Measurements from ENCODE around the gene PIP5K1B. TPM values are rescaled to one million over a fixed set of nuclear protein-coding genes. Genes with fewer than 3 reads are reported as not detected.

The PIP5K1B gene
- total and polyA plus RNA-seq, 4 donors = 0.09 to 30.9 (median 0.29) TPM

- no peak for DNase-seq (ENCODE audit: low spot score)
- Histone ChIP-seq H3K27ac (ENCODE audit: low read depth in 1 of 2, low read length in 2 of 2) (no peak overlapping the region), H3K4me1 (ENCODE audit: control insufficient read depth in 4 of 4, insufficient read depth in 4 of 4, low read length in 3 of 4) (no peaks in the 10 kb centered on the region), H3K4me3 (ENCODE audit: low read depth in 1 of 3, low read length in 3 of 3) (no peak overlapping the region), H3K27me3 (ENCODE audit: control insufficient read depth in 4 of 4, insufficient read depth in 4 of 4, low read length in 3 of 4) (no peaks in the 10 kb centered on the region), H3K9me3 (ENCODE audit: control insufficient read depth in 4 of 4, low read length in 3 of 4) (no peaks in the 10 kb centered on the region), H3K36me3 (ENCODE audit: control insufficient read depth in 4 of 4, insufficient read depth in 3 of 4, low read depth in 1 of 4, low read length in 3 of 4) (no peaks in the 10 kb centered on the region), H3K9ac (ENCODE audit: low read depth in 1 of 2, low read length in 2 of 2) (no peak overlapping the region)
- TF ChIP-seq TAF1 (conservative IDR thresholded peaks at IDR 0.05) = no peak
- TF ChIP-seq FOXA1 (IDR thresholded peaks at IDR 0.05) = no peak
- TF ChIP-seq YY1 (IDR thresholded peaks at IDR 0.05) = no peak
- no peak for TF ChIP-seq FOXA2 (IDR thresholded peaks at IDR 0.05)
- TF ChIP-seq HNF4G (IDR thresholded peaks at IDR 0.05) = no peak
- TF ChIP-seq EGR1 (IDR thresholded peaks at IDR 0.05; ENCODE audit: low read depth in 2 of 2) = no peak
- TF ChIP-seq CTCF (IDR thresholded peaks at IDR 0.05; ENCODE audit: low read depth, low read length, missing input control) = no peak
- no peak for TF ChIP-seq RAD21 (IDR thresholded peaks at IDR 0.05)
- no peak for TF ChIP-seq RXRA (IDR thresholded peaks at IDR 0.05)
- TF ChIP-seq, protein P1, sequence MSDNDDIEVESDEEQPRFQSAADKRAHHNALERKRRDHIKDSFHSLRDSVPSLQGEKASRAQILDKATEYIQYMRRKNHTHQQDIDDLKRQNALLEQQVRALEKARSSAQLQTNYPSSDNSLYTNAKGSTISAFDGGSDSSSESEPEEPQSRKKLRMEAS (IDR thresholded peaks at IDR 0.05) = no peak
- 68% methylated on average over 4 of the region's 4 CpGs for WGBS
Observed at GRCh38 chr9:68740561-68740960, 35.5 kb downstream of the PIP5K1B start.

DNA sequence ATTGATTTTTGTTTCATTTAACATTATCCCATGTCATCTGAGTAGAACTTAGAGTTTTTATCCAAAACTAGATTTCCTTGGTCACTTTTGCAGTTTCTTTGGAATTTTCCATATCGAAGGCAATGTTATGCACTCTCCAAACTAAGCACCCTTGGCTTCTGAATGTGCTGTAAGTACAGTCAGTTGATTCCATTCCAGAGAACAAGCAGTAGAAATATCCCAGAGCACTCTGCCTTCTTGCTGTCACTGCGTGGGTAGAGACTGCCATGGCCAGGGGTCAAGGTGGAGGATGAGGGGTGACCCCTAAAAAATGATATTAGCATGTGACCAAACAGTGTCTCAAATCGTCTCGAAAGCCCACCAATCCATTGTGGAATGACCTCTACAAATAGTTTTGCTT is 36.2 kb downstream of the PIP5K1B start:
- WGBS = 65% methylated on average over 4 of the region's 4 CpGs
- H3K9ac ChIP-seq (ENCODE audit: low read depth in 1 of 2, low read length in 2 of 2) = no peak overlapping the region
- no peak overlapping the region for H3K27ac ChIP-seq (ENCODE audit: low read depth in 1 of 2, low read length in 2 of 2)
- H3K4me1 ChIP-seq (ENCODE audit: control insufficient read depth in 4 of 4, insufficient read depth in 4 of 4, low read length in 3 of 4) = no peaks in the 10 kb centered on the region
- no peaks in the 10 kb centered on the region for H3K9me3 ChIP-seq (ENCODE audit: control insufficient read depth in 4 of 4, low read length in 3 of 4)
- no peak for DNase-seq (ENCODE audit: low spot score)
- no peaks in the 10 kb centered on the region for H3K36me3 ChIP-seq (ENCODE audit: control insufficient read depth in 4 of 4, insufficient read depth in 3 of 4, low read depth in 1 of 4, low read length in 3 of 4)
- H3K27me3 ChIP-seq (ENCODE audit: control insufficient read depth in 4 of 4, insufficient read depth in 4 of 4, low read length in 3 of 4) = no peaks in the 10 kb centered on the region
- H3K4me3 ChIP-seq (ENCODE audit: low read depth in 1 of 3, low read length in 3 of 3) = no peak overlapping the region
- TF ChIP-seq EGR1 (IDR thresholded peaks at IDR 0.05; ENCODE audit: low read depth in 2 of 2) (no peak), RAD21 (IDR thresholded peaks at IDR 0.05) (no peak), JUND (IDR thresholded peaks at IDR 0.05) (no peak), FOXA2 (IDR thresholded peaks at IDR 0.05) (no peak), FOXA1 (IDR thresholded peaks at IDR 0.05) (no peak), CTCF (IDR thresholded peaks at IDR 0.05; ENCODE audit: low read depth, low read length, missing input control) (no peak), RXRA (IDR thresholded peaks at IDR 0.05) (no peak), HNF4G (IDR thresholded peaks at IDR 0.05) (no peak), YY1 (IDR thresholded peaks at IDR 0.05) (no peak), SP1 (IDR thresholded peaks at IDR 0.05) (no peak), HNF4A (conservative IDR thresholded peaks at IDR 0.05) (no peak), TAF1 (conservative IDR thresholded peaks at IDR 0.05) (no peak), NR2F2 (IDR thresholded peaks at IDR 0.05) (no peak)
- TF ChIP-seq, protein P2, sequence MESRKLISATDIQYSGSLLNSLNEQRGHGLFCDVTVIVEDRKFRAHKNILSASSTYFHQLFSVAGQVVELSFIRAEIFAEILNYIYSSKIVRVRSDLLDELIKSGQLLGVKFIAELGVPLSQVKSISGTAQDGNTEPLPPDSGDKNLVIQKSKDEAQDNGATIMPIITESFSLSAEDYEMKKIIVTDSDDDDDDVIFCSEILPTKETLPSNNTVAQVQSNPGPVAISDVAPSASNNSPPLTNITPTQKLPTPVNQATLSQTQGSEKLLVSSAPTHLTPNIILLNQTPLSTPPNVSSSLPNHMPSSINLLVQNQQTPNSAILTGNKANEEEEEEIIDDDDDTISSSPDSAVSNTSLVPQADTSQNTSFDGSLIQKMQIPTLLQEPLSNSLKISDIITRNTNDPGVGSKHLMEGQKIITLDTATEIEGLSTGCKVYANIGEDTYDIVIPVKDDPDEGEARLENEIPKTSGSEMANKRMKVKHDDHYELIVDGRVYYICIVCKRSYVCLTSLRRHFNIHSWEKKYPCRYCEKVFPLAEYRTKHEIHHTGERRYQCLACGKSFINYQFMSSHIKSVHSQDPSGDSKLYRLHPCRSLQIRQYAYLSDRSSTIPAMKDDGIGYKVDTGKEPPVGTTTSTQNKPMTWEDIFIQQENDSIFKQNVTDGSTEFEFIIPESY (IDR thresholded peaks at IDR 0.05) = no peak
- TF ChIP-seq, protein P3, sequence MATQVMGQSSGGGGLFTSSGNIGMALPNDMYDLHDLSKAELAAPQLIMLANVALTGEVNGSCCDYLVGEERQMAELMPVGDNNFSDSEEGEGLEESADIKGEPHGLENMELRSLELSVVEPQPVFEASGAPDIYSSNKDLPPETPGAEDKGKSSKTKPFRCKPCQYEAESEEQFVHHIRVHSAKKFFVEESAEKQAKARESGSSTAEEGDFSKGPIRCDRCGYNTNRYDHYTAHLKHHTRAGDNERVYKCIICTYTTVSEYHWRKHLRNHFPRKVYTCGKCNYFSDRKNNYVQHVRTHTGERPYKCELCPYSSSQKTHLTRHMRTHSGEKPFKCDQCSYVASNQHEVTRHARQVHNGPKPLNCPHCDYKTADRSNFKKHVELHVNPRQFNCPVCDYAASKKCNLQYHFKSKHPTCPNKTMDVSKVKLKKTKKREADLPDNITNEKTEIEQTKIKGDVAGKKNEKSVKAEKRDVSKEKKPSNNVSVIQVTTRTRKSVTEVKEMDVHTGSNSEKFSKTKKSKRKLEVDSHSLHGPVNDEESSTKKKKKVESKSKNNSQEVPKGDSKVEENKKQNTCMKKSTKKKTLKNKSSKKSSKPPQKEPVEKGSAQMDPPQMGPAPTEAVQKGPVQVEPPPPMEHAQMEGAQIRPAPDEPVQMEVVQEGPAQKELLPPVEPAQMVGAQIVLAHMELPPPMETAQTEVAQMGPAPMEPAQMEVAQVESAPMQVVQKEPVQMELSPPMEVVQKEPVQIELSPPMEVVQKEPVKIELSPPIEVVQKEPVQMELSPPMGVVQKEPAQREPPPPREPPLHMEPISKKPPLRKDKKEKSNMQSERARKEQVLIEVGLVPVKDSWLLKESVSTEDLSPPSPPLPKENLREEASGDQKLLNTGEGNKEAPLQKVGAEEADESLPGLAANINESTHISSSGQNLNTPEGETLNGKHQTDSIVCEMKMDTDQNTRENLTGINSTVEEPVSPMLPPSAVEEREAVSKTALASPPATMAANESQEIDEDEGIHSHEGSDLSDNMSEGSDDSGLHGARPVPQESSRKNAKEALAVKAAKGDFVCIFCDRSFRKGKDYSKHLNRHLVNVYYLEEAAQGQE (IDR thresholded peaks at IDR 0.05) = no peak
- TF ChIP-seq, protein P4, sequence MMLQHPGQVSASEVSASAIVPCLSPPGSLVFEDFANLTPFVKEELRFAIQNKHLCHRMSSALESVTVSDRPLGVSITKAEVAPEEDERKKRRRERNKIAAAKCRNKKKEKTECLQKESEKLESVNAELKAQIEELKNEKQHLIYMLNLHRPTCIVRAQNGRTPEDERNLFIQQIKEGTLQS (IDR thresholded peaks at IDR 0.05) = no peak
- TF ChIP-seq, protein P1 (IDR thresholded peaks at IDR 0.05) = no peak
